OCI-LY3 (cell line): Measurements from ENCODE around the gene MYLK.

Experiments used
- CTCF ChIP-seq: fragments of 200-600, 300-600 bp; sonication (generic); IDR thresholded peaks from 2 replicates; pipeline ENCODE4 v1.5.1; 2014; ENCODE audit warnings: antibody characterized with exemption, low read length, low read depth
- EZH2phosphoT487 ChIP-seq: fragments of 200-600 bp; shearing (Covaris generic); IDR thresholded peaks from 2 replicates; pipeline ENCODE4 v1.6.1; 2018; ENCODE audit warnings: antibody characterized with exemption, mixed run types, low read depth

GRCh38 chr3:123884993-123885392 lies 861 bp upstream of the MYLK start:
- TF ChIP-seq CTCF (no peak), EZH2phosphoT487 (no peak)
